ENCODE data around the gene GNAO1.

DNA sequence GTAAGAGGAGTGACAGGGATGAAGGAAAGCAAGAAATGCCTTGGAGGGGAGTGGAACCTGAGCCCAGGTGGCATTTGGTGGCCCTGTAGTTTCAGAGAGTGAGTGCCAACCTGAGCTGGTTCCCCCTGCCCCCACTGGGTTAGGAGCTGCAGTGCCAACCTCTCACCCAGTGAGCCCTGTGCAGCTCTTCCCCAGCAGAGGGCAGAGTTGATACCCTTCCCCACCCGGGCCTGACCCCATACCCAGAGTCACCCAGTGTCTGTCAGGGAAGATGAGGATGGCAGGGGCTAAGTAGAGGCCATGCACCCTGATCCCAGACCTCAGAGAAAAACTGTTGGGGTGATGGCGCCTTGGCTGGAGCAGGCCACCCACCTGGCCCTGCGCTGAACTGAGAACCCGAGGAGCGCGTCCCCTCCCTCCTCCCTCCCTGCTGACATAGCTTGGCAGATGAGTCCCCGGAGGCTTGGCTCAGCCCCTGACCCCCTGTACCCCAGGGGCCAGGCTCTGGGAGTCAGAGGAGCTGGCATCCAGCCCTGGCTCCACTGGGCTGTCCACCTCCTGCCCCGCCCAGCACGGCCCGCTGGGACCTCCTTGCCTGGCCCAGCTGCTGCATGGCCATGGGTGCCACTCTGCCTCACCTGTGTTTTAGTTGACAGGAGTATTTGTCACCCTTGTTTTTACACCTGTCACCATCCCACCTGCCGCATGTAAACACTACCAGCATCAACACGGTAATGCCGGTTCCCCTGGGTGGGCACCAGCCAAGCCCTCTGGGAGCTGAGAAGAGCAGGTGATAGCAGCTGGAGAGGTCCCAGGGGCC, 120.1 kb downstream of the GNAO1 start:
- no peak for TF ChIP-seq CTCF (IDR thresholded peaks at IDR 0.05)
- TF ChIP-seq POLR2A (IDR thresholded peaks at IDR 0.05) = no peak
- TF ChIP-seq EP300 (IDR thresholded peaks at IDR 0.05) = no peak
